Lower leg skin (tissue), 4 donors: ENCODE measurements around the gene RNF125. TPM values are rescaled to one million over a fixed set of nuclear protein-coding genes. Genes with fewer than 3 reads are reported as not detected.

Experiments used
- DNase-seq, 2 donors: peaks; one replicate each; pipeline ENCODE4 v3.0.0-alpha.2; 2019; ENCODE audit warnings: low spot score in 2 of 2
- H3K4me3 ChIP-seq: fragments of 200-600 bp; sonication (generic); 2 replicates; pipeline ENCODE4 v1.5.1; 2017; ENCODE audit warnings: mild to moderate bottlenecking, low read depth; ENCODE audit not compliant: poor library complexity, severe bottlenecking
- POLR2A ChIP-seq, 2 donors: fragments of 450-650 bp; IDR thresholded peaks; one replicate each; pipeline ENCODE4 v1.6.1; 2016 to 2017; ENCODE audit warnings: antibody characterized with exemption in 2 of 2, mild to moderate bottlenecking in 1 of 2, moderate library complexity in 1 of 2
- WGBS, 2 donors: methylation state at CpG; one replicate each; pipeline ENCODE4 v1.1.5; 2018; 5-methylcytosine and 5-hydroxymethylcytosine counted together
- intact Hi-C: fragments of 100-400 bp; cut with DNase I; formaldehyde crosslinking; loops from one replicate; pipeline ENCODE4 v1.15.0; 2023; ENCODE audit warnings: low total_unique reads
- total RNA-seq, 4 donors: library from RNA; depleted of rRNA; stranded (reverse); fragments of >200 nt; gene quantifications; one replicate each; pipeline ENCODE4 v1.1.0, GENCODE V29; 2016
- TF ChIP-seq, protein P1 (sequence below), 3 donors: fragments of 450-650 bp; IDR thresholded peaks; one replicate each; pipeline ENCODE4 v1.5.1; 2016; ENCODE audit warnings: antibody characterized with exemption in 3 of 3, mild to moderate bottlenecking in 3 of 3, moderate library complexity in 2 of 3

Gene RNF125
- total RNA-seq, 4 donors from 2014 or later, result 6.3 to 16.3 (median 9.2) TPM

- intact Hi-C loops, result no loop called here
- DNase-seq, result no peak
- no peak overlapping the region for H3K4me3 ChIP-seq
- TF ChIP-seq, protein P1, sequence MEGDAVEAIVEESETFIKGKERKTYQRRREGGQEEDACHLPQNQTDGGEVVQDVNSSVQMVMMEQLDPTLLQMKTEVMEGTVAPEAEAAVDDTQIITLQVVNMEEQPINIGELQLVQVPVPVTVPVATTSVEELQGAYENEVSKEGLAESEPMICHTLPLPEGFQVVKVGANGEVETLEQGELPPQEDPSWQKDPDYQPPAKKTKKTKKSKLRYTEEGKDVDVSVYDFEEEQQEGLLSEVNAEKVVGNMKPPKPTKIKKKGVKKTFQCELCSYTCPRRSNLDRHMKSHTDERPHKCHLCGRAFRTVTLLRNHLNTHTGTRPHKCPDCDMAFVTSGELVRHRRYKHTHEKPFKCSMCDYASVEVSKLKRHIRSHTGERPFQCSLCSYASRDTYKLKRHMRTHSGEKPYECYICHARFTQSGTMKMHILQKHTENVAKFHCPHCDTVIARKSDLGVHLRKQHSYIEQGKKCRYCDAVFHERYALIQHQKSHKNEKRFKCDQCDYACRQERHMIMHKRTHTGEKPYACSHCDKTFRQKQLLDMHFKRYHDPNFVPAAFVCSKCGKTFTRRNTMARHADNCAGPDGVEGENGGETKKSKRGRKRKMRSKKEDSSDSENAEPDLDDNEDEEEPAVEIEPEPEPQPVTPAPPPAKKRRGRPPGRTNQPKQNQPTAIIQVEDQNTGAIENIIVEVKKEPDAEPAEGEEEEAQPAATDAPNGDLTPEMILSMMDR (IDR thresholded peaks at IDR 0.05), result no peak
- TF ChIP-seq POLR2A (IDR thresholded peaks at IDR 0.05), result no peak
- 81% methylated on average over 3 of the region's 3 CpGs for WGBS, 2 donors
These were observed 93.1 kb downstream of the RNF125 start for GRCh38 chr18:32111706-32112105.

DNA sequence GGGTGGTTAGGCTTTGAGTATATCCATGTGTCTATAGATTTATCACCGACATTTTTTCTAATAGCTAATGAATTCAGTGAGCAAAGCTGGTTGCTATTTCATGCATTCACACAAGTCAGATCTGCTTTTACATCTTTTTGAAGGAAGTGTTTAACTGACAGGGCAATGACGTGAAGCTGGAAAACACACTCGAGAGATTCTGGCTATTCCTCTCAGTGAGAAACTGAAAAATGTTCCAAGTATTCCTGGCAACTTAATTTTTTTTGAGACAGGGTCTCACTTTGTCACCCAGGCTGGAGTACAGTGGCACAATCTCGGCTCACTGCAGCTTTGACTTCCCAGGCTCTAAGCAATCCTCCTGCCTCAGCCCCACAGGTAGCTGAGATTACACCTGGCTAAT, 94.2 kb downstream of the RNF125 start:
- no peak for DNase-seq
- H3K4me3 ChIP-seq, result no peak overlapping the region
- WGBS, 2 donors, result 82 to 84% methylated on average over 4 of the region's 4 CpGs
- intact Hi-C loops, result no loop called here
- no peak for TF ChIP-seq POLR2A (IDR thresholded peaks at IDR 0.05)
- TF ChIP-seq, protein P1 (IDR thresholded peaks at IDR 0.05), result no peak

GRCh38 chr18:32114293-32114942, 95.8 kb downstream of the RNF125 start:
- DNase-seq, result no peak
- no peak overlapping the region for H3K4me3 ChIP-seq
- intact Hi-C loops, result no loop called here
- TF ChIP-seq POLR2A (IDR thresholded peaks at IDR 0.05), result no peak
- TF ChIP-seq, protein P1 (IDR thresholded peaks at IDR 0.05), result no peak
- 95% methylated on average over 4 of the region's 4 CpGs for WGBS, 2 donors

- TF ChIP-seq POLR2A (IDR thresholded peaks at IDR 0.05), result no peak
- TF ChIP-seq, protein P1 (IDR thresholded peaks at IDR 0.05), result no peak
- no peak overlapping the region for H3K4me3 ChIP-seq
- intact Hi-C loops, result no loop called here
- no peak for DNase-seq
- WGBS, 2 donors, result 92 to 97% methylated on average over 5 of the region's 5 CpGs
These were observed 103.4 kb downstream of the RNF125 start for GRCh38 chr18:32122039-32122438.

Other genes starting within 250 kb of the RNF125 start
- gene TRAPPC8, start 75.7 kb upstream of the RNF125 start, total RNA-seq, result 10 to 100 TPM; 43.3 to 54.6 (median 50.5) TPM
- 10 to 100 TPM in 3 of 4 donors, 1 to 10 TPM in 1; 8.5 to 19.5 (median 14.9) TPM for gene RNF138, start 73.0 kb downstream of the RNF125 start, total RNA-seq
- not detected for gene MEP1B, start 171.2 kb downstream of the RNF125 start, total RNA-seq